Right hindlimb (tissue), 1 donor: ENCODE results near the gene ADCY2.

Source experiments
- DNase-seq: peaks from one replicate; pipeline ENCODE4 v3.0.0-alpha.2; 2018

The ADCY2 gene

GRCh38 chr5:7395947-7396712 lies at the start of gene ADCY2:
ADCY2 (plus strand) TSS chr5:7396138; CDS start chr5:7396297, 159 bp downstream.
- peak; percentile 44 for DNase-seq

- DNase-seq, result no peak
Observed at GRCh38 chr5:7347377-7347776, 48.6 kb upstream of the ADCY2 start.

GRCh38 chr5:7348168-7348854 lies 47.6 kb upstream of the ADCY2 start:
- no peak for DNase-seq

- DNase-seq, result no peak
Observed at GRCh38 chr5:7361593-7361992, 34.3 kb upstream of the ADCY2 start.

- no peak for DNase-seq
Observed at GRCh38 chr5:7363067-7363677, 32.8 kb upstream of the ADCY2 start.

GRCh38 chr5:7364226-7364875 lies 31.6 kb upstream of the ADCY2 start:
- no peak for DNase-seq

GRCh38 chr5:7367780-7368179 lies 28.2 kb upstream of the ADCY2 start:
- DNase-seq, result no peak

GRCh38 chr5:7372399-7372798 lies 23.5 kb upstream of the ADCY2 start:
- no peak for DNase-seq

- DNase-seq, result no peak
Observed at GRCh38 chr5:7374186-7374585, 21.8 kb upstream of the ADCY2 start.

GRCh38 chr5:7375457-7375856 lies 20.5 kb upstream of the ADCY2 start:
- DNase-seq, result no peak

- no peak for DNase-seq
Observed at GRCh38 chr5:7376871-7377270, 19.1 kb upstream of the ADCY2 start.

- DNase-seq, result no peak
Observed at GRCh38 chr5:7377761-7378160, 18.2 kb upstream of the ADCY2 start.

GRCh38 chr5:7382588-7382987 lies 13.3 kb upstream of the ADCY2 start:
- no peak for DNase-seq

GRCh38 chr5:7385681-7386080 lies 10.3 kb upstream of the ADCY2 start:
- no peak for DNase-seq

GRCh38 chr5:7388553-7388952 lies 7.4 kb upstream of the ADCY2 start:
- no peak for DNase-seq

- no peak for DNase-seq
Observed at GRCh38 chr5:7391215-7391614, 4.7 kb upstream of the ADCY2 start.

- DNase-seq, result peak; percentile 49
Observed at GRCh38 chr5:7391814-7392692, 3.9 kb upstream of the ADCY2 start.

- no peak for DNase-seq
Observed at GRCh38 chr5:7392693-7393024, 3.3 kb upstream of the ADCY2 start.

- DNase-seq, result no peak
Observed at GRCh38 chr5:7393921-7394799, 1.8 kb upstream of the ADCY2 start.

GRCh38 chr5:7394889-7395431 lies 978 bp upstream of the ADCY2 start:
- peak; percentile 32 for DNase-seq

GRCh38 chr5:7395432-7395946 lies 449 bp upstream of the ADCY2 start:
- peak; percentile 41 for DNase-seq
